Hypothalamus (tissue), 51 donors: ENCODE results near the gene SYTL4.
"Not testable (repeated sequence)": the region's sequence is repeated elsewhere in the genome, so short reads cannot be mapped to it uniquely, and the experiment has no call there.

Source experiments
- DNase-seq, 51 donors: peaks; one replicate each; lab custom pipeline; 2025; lab: John Stamatoyannopoulos, UW

SYTL4 gene

GRCh38 chrX:100731441-100732281 lies at the start of gene SYTL4:
SYTL4 (minus strand) TSS chrX:100732121; CDS start chrX:100702037, 30,084 bp downstream.
- DNase-seq = peak in 19 of 51 donors; percentile 0 to 16 (median 2)

GRCh38 chrX:100769439-100769838 lies 37.5 kb upstream of the SYTL4 start:
- DNase-seq = not testable (repeated sequence)

- peak in 39 of 51 donors; percentile 0 to 62 (median 15) for DNase-seq
Observed at GRCh38 chrX:100768679-100769338, 36.9 kb upstream of the SYTL4 start.

- DNase-seq = no peak
Observed at GRCh38 chrX:100750883-100751282, 19.0 kb upstream of the SYTL4 start.

DNA sequence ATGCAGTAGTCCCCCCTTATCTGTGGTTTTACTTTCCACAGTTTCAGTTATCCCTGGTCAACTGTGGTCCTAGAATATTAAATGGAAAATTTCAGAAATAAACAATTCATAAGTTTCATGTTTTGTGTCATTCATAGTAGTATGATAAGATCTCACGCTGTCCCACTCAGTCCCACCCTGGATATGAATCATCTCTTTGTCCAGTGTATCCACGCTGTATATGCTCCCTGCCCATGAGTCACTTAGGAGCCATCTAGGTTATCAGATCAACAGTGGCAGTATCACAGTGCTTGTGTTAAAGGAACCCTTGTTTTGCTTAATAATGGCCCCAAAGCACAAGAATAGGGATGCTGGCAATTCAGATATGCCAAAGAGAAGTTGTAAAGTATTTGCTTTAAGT lies 16.2 kb upstream of the SYTL4 start:
- DNase-seq = no peak

DNA sequence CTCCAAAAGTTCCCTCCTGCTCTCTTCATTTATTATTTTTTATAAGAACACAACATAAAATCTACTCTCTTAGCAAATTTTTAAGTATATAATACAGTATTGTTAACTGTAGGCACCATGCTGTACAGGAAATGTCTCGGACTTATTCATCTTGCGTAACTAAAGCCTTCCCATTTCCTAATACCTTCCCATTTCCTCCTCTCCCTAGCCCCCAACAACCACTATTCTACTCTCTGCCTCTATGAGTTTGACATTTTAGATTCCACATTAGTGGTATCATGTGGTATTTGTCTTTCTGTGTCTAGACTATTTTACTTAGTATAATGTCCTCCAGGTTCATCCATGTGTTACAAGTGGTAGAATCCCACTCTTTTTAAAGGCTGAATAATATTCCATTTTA lies 15.8 kb upstream of the SYTL4 start:
- DNase-seq = no peak

DNA sequence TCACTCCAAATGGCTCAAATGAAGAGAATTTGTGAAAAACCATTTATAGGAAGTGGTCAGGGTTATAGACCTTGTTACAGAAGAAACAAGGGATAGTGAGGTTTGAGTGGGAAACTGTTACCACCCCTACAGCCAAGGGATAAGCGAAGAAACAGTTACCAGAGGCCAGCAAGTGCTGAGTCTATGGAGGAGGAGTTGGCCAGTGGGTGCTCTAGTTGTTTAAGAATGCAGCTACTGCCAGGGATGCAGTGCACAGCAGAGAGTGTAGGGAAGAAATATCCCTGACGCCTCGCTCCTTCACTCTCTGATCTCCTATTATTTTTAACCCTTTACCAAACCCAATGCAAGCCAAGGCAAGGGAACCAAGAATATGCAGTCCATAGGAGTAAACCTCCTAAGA lies 15.2 kb upstream of the SYTL4 start:
- no peak for DNase-seq

GRCh38 chrX:100745806-100746537 lies 14.1 kb upstream of the SYTL4 start:
- DNase-seq = peak in 1 of 51 donors; percentile 0

- DNase-seq = no peak
Observed at GRCh38 chrX:100745205-100745604, 13.3 kb upstream of the SYTL4 start.

GRCh38 chrX:100743009-100743607 lies 11.2 kb upstream of the SYTL4 start:
- no peak for DNase-seq

DNA sequence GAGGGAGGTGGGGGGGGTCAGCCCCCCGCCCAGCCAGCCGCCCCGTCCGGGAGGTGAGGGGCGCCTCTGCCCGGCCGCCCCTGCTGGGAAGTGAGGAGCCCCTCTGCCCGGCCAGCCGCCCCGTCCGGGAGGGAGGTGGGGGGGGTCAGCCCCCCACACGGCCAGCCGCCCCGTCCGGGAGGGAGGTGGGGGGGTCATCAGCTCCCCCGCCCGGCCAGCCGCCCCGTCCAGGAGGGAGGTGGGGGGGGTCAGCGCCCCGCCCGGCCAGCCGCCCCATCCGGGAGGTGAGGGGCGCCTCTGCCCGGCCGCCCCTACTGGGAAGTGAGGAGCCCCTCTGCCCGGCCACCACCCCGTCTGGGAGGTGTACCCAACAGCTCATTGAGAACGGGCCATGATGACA lies 7.9 kb downstream of the SYTL4 start:
- DNase-seq = not testable (repeated sequence)

DNA sequence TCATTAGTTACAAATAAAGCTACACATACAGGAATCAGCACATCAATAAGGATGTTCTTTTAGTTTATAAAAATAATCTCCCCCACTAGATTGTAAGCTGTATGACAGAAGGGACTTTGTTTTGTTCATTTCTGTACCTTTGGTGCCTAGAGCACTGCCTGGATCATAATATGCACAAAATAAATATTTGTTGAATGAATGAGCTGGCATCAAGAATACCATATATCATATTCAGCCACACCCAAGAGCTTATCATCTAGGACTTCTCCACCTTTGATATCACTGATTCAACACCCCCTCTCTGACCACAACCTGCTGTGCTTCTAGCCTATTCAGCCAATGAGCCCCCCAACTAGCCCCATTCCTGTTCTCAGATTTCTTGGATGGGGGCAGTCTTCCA lies 10.6 kb downstream of the SYTL4 start:
- DNase-seq = no peak

DNA sequence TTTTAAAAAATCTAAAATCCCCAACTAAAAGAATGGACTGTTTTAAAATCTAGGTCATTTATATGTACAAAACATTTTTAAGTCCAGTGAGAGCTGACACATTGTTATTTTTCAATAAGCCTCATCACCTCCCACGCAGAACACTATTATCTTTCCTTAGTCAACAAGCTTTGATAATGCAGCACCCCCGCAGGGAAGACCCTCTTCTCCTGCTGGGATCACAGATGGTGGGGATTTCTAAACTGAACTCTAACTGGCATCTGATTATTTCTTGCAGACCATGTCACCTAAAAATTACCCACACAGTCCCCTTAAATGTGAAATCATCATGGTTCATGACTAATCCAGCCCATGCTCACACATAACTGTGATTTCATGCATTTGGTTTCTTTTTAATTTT lies 11.6 kb downstream of the SYTL4 start:
- DNase-seq = no peak

- no peak for DNase-seq
Observed at GRCh38 chrX:100719139-100719538, 12.8 kb downstream of the SYTL4 start.

GRCh38 chrX:100717363-100717762 lies 14.6 kb downstream of the SYTL4 start:
- DNase-seq = no peak

DNA sequence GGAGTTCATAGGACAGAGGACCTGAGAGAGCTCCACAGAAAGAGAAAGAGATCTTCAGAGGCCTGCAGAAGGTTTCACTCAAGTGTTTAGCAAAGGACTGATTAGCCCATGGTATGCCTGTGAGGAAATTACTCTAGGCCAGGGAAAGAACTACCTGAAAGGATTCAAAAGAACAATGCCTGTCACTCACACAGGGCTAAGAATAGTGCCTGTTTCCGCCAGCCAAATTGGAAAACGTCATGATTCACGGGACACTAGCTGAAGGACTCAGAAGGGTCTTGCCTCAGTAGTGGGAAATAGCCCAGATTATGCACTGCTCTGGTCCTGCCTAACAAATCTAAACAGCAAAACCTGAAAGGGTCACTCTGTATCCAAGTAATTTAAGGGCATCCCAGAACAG lies 21.1 kb downstream of the SYTL4 start:
- DNase-seq = no peak

GRCh38 chrX:100704581-100705203 lies 27.2 kb downstream of the SYTL4 start:
- no peak for DNase-seq

DNA sequence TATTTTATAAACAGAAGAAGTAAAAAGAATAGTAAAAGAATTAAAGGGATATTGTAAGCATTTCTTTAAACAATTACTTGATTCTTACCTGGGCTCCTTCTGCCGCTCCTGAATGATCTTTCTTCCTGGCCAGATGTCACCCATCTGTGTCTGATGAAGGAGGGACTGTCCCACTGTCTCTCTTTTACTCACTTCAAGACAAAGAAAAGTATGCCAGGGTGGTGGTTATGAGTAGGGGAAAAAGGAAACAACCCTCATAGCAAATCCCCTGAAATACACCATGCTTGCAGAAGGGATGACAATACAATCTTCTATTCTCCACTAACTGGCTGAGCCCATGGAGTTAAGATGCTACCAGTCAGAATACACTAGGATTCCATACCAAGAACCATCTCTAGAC lies 31.1 kb downstream of the SYTL4 start:
- no peak for DNase-seq

GRCh38 chrX:100698551-100698950 lies 33.4 kb downstream of the SYTL4 start:
- no peak for DNase-seq

DNA sequence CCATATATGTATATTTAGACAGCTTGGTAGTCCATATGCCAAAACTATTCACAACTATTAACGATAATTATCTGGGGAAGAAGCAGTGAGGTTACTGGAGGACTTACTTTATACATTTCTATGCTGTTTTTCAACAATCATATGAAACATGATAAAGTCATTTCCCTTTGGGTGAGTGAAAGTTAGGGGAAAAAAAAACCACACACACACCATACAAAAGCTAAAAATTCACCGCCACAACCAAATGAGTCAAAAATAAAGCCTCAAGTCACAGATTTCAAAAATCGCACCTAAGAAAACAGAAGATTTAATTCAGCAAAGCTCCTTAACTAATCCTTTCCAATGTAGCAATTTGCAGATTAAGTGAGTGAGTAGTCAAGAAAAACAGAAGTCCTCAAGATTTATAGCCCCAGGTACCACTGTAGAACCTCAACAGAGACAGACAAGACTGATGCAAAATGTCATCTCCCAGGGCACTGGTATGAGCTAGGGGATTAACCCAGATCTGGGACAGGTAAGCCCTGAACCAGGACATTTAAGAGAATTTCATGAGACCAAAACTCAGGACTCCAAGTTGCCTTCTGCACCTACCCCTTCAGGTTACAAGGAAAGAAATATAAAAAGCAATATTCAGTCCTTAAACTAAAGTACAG lies 35.1 kb downstream of the SYTL4 start:
- no peak for DNase-seq
